ENCODE data around the gene UBALD2. TPM values are rescaled to one million over a fixed set of nuclear protein-coding genes. Genes with fewer than 3 reads are reported as not detected.

Gene UBALD2
- total and polyA plus RNA-seq, 2 donors (not counting 3 experiments of a cell fraction or from before 2014, with no cell fraction given) = 46.9 to 70.9 TPM

DNA sequence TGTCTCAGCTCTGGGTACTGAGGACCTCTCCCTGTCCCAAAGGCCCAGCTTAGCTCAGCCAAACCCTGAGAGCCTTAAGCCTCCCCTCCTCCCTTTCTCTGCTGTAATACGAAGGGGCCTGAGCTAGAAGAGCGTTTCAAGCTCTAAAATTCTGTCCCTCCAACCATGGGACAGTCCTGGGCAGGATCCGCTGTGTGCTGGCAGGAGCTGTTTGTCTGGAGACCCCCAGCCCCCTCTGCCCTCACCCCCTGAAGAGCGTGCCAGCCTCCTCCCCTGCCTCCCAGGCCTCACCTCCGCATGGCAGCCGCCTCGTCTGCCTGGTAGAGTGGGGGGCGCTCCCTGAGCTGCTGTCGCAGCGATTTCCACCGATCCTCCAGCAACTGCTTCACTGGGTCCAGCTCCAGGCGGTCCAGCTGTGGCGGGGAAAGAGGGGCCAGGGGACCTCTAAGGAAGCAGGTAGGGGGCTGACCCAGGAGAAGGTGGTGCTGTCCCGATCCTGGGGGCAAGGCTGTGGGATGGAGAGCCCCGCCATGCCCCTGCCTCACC is 14.7 kb downstream of the UBALD2 start:
- Histone ChIP-seq H3K9me3 (replicated peaks; ENCODE audit: control insufficient read depth, insufficient read depth, low read length) (no peaks in the 10 kb centered on the region), H2AFZ (ENCODE audit: low read depth, low read length) (no peak overlapping the region), H3K4me2 (ENCODE audit: insufficient read depth, low read length) (no peak overlapping the region), H4K20me1 (replicated peaks; ENCODE audit: control insufficient read depth, extremely low read depth, insufficient read depth, low read length) (no peaks in the 10 kb centered on the region), H3K9ac (replicated peaks; ENCODE audit: extremely low read depth, insufficient read depth, low read length) (no peak overlapping the region), H3K4me1 (ENCODE audit: control insufficient read depth, extremely low read depth, insufficient read depth, low read length) (no peaks in the 10 kb centered on the region), H3K4me3 (replicated peaks in 1 of 3; ENCODE audit: insufficient read depth in 1 of 3, low read depth in 1 of 3, low read length in 3 of 3) (no peak overlapping the region), H3K9me1 (replicated peaks; ENCODE audit: control insufficient read depth, extremely low read depth, insufficient read depth, low read length) (no peaks in the 10 kb centered on the region), H3K27ac (ENCODE audit: insufficient read depth, low read depth, low read length) (no peak overlapping the region), H3K27me3 (ENCODE audit: control insufficient read depth in 2 of 2, insufficient read depth in 2 of 2, low read length in 2 of 2) (no peaks in the 10 kb centered on the region), H3K36me3 (ENCODE audit: control insufficient read depth in 2 of 2, extremely low read depth in 1 of 2, insufficient read depth in 2 of 2, low read length in 2 of 2) (peaks cover 0 to 2% of the 10 kb centered on the region in 2 experiments), H3K79me2 (ENCODE audit: control insufficient read depth, insufficient read depth, low read length) (no peaks in the 10 kb centered on the region)
- BruUV-seq (replicated peaks) = no TSS peak
- intact Hi-C loops (cut with micrococcal nuclease) = loop anchor here (1.0 to 10.0 kb wide), 5 partner anchors 31 to 265 kb away; no protein-coding TSS in a partner anchor
- ChIA-PET CTCF (interaction anchor here (0.5 to 14.1 kb wide), 75 partner anchors 9 to 1489 kb away, joined by 3 to 320 read pairs (median 5); partner anchors contain the start of genes CDK3, EXOC7, FOXJ1 and QRICH2), POLR2A (interaction anchor here (0.6 to 2.0 kb wide), 4 partner anchors 15 to 159 kb away, joined by 3 to 7 read pairs (median 4); no protein-coding TSS in a partner anchor)
- no peak for TF ChIP-seq FOS (IDR thresholded peaks at IDR 0.05; ENCODE audit: borderline replicate concordance, insufficient read depth, low read length)
- no peak for TF ChIP-seq EZH2 (IDR thresholded peaks at IDR 0.05; ENCODE audit: borderline replicate concordance, low read depth, low read length, severe bottlenecking)
- no peak for TF ChIP-seq MYC (IDR thresholded peaks at IDR 0.05; ENCODE audit: low read depth, low read length)
- TF ChIP-seq, protein P1, sequence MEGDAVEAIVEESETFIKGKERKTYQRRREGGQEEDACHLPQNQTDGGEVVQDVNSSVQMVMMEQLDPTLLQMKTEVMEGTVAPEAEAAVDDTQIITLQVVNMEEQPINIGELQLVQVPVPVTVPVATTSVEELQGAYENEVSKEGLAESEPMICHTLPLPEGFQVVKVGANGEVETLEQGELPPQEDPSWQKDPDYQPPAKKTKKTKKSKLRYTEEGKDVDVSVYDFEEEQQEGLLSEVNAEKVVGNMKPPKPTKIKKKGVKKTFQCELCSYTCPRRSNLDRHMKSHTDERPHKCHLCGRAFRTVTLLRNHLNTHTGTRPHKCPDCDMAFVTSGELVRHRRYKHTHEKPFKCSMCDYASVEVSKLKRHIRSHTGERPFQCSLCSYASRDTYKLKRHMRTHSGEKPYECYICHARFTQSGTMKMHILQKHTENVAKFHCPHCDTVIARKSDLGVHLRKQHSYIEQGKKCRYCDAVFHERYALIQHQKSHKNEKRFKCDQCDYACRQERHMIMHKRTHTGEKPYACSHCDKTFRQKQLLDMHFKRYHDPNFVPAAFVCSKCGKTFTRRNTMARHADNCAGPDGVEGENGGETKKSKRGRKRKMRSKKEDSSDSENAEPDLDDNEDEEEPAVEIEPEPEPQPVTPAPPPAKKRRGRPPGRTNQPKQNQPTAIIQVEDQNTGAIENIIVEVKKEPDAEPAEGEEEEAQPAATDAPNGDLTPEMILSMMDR (IDR thresholded peaks at IDR 0.05; ENCODE audit: extremely low read depth in 1 of 2, insufficient read depth in 1 of 2, low read depth in 1 of 2, low read length in 2 of 2) = no peak
- TF ChIP-seq POLR2AphosphoS5 (IDR thresholded peaks at IDR 0.05; ENCODE audit: insufficient read depth, low read depth, low read length) = no peak
- TF ChIP-seq, protein P2, sequence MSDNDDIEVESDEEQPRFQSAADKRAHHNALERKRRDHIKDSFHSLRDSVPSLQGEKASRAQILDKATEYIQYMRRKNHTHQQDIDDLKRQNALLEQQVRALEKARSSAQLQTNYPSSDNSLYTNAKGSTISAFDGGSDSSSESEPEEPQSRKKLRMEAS (IDR thresholded peaks at IDR 0.05; ENCODE audit: insufficient read depth, insufficient read length) = no peak
- TF ChIP-seq POLR2A (IDR thresholded peaks at IDR 0.05; ENCODE audit: low read depth, low read length) = no peak
- TF ChIP-seq GATA2 (IDR thresholded peaks at IDR 0.05; ENCODE audit: insufficient read depth, insufficient read length, low read depth, low read length) = no peak
- TF ChIP-seq JUN (IDR thresholded peaks at IDR 0.05; ENCODE audit: borderline replicate concordance, insufficient read depth, insufficient read length, low read depth) = no peak
- DNase-seq (ENCODE audit: low read depth, low spot score) = no peak
- dilution Hi-C loops (cut with MboI; ENCODE audit: extremely low pct_ligation_motif_present, low sequenced_read_pairs) = no loop called here
- no peak for FAIRE-seq

All from endothelial cell of umbilical vein (primary cell).